ENCODE data around the gene FAT1.

DNA sequence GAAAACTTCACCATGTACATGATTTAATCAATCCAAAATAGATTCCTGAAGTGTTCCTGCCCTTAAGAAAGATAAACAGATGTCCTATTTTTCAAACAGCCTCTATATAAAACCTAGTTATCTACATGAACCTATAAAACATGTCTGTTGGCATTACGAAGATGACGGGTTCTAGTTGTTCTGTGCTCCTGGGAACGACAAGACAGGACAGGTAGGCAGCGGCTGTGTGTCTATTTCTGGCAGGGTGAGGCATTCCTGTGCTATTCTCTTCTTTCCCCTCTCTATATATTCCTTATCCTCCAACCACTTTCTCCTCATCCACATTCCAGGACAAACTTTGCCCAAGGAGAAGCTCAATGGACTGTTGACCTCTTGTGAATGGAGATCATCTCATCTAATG, 6.1 kb downstream of the FAT1 start:
- TF ChIP-seq CTCF (IDR thresholded peaks at IDR 0.05): no peak
- no peak for TF ChIP-seq POLR2A (IDR thresholded peaks at IDR 0.05)

Data from body of pancreas (tissue), 4 donors.